CD4-positive, alpha-beta T cell treated with Interleukin-4 for 1 hour (primary cell): ENCODE results near the gene NSMF.
"Not testable (repeated sequence)": the region's sequence is repeated elsewhere in the genome, so short reads cannot be mapped to it uniquely, and the experiment has no call there.

Experiments used
- DNase-seq, 2 donors: peaks; one replicate each; pipeline ENCODE4 v3.0.0-alpha.2; 2020 to 2022

The NSMF gene

DNA sequence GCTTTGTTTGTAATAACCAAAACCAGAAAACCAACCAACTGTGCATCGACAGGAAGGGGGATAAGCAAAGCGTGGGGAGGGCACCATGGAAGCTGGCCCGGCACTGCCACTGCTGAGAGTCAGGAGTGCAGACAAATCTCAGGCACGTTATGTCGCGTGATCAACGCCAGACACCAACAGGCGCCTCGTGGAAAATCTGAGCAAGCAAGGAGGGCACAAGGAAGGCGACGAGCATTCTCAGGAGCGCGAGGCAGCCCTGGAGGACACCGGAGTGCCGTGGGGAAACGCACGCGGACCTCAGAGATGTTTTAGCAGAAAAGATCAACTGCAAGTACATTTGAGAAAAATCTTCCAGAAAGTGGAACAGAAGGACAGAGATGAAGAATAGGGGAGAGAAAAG, 15.1 kb upstream of the NSMF start:
- no peak for DNase-seq

DNA sequence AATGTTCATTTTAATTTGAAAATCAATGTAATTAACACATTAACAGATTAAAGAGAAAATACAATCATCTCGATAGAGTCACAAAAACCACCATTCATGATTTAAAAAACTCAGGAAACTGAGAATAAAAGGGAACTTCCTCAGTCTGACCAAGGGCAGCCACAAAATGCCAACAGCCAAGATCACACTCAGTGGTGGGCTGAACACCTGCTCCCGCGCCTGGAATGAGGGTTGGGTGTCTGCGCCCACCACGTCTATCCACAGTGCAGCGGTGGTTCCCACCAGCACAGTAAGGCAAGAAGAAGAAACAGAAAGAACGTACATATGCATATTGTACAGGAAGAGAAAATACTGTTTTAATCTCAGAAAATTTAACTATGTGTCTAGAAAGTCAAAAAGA, 11.7 kb upstream of the NSMF start:
- no peak for DNase-seq

DNA sequence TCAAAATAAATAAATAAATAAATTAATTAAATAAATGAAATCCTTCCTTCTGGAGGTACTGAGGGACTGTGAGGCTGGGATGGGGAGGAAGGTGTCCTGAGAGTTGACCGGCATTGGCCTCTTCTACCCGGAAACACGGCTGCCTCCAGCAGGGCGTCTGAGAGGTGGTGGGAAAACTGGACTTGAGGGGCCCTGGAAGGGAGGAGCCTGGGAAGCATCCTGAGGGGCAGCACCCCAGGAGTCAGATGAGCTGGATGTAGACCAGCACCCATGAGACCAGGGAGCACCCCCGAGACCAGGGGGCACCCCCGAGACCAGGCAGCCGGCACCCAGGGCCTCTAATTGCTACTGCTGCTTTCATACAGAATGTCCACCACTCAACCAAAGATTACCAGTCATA, 8.8 kb upstream of the NSMF start:
- DNase-seq: no peak

DNA sequence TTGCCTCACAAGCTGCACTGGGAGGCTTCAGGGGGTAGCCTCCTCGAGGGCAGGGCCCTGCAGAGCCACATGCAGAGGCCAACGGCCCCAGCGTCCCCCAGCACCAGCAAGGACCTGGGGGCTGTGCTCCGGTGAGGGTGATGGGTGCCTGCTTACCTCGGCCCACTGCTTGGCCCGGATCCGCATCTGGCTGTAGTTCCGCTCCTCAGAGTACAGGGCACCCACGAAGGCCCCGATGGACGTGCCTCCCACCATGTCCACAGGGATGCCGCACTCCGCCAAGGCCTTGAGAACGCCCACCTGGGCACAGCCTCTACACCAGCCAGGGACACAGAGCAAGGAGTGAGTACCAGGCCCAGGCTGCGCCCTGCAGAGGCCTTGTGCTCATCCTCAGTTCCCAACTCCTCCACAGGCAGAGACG, 8.0 kb upstream of the NSMF start:
- DNase-seq: no peak

DNA sequence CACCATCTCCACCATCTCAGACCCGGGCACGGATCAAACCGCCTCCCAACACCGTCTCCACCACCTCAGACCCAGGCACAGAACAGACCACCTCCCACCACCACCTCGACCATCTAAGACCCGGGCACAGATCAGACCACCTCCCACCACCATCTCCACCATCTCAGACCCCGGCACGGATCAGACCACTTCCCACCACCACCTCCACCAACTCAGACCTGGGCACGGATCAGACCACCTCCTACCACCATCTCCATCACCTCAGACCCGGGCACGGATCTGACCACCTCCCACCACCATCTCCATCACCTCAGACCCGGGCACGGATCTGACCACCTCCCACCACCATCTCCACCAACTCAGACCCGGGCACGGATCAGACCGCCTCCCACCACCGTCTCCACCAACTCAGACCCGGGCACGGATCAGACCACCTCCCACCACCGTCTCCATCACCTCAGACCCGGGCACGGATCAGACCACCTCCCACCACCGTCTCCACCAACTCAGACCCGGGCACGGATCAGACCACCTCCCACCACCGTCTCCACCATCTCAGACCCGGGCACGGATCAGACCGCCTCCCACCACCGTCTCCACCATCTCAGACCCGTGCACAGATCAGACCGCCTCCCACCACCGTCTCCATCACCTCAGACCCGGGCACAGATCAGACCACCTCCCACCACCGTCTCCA, 7.4 kb upstream of the NSMF start:
- not testable (repeated sequence) for DNase-seq

DNA sequence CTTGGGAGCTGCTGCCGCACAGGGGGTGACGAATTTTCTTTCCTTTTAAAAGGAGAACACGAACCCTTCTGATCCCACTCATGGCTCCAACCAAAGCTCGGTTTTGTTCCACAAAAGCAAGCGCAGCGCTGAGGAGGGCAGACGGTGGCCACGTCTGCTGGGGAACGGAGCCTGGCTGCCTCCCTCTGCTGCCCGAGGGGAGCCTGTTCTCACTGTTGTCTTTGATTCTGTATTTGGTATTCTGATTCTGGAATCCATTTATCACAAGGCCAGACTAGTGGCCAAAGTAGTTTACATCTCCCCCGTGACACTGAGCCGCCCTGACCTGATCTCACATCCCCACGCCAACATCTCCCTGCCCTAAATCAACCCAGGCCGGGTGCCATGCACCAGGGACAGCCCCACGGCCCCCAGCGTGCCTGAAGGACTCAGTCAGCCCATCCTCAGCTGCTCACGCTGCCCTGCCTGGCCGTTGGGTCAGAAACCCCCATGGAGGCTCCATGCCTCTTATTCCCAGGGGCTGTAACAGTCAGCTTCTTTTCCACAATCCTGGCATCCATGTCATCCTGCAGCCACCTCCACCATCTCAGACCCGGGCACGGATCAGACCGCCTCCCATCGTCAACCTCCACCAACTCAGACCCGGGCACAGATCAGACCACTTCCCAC, 6.7 kb upstream of the NSMF start:
- DNase-seq: no peak

DNA sequence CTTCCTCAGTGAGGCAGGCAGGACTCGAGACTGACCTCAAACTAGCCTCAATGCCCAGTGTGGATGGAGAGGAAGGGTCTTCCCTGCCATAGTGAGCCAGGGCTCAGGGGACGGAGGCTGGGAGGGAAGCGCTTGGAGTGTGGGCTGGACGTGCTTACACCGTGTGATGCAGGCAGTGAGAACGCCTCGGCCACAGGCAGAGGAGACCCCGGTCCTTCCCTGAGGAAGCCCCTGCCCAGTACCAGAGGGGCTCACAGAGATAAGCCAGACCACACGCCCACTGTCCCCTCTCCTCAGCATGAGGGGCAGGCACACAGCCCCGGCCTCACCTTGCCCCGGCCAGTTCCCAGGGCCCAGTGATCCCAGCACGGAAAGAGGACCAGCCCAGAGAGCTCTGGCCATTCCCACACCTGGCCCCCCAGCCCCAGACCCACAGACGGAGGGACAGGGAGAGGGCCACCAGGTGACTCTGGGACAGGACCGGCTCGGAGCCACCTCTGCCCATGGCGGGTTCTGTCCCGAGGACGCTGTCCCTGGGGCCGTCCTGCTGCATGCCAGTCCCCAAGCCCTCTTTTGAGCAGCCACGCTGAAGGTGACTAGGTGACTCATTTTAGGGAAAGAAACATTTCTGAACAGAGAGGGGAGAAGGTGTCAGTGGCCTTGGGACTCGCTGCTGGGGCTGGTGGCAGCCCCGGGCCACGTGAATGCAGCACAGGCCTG, 6.0 kb upstream of the NSMF start:
- DNase-seq: no peak

DNA sequence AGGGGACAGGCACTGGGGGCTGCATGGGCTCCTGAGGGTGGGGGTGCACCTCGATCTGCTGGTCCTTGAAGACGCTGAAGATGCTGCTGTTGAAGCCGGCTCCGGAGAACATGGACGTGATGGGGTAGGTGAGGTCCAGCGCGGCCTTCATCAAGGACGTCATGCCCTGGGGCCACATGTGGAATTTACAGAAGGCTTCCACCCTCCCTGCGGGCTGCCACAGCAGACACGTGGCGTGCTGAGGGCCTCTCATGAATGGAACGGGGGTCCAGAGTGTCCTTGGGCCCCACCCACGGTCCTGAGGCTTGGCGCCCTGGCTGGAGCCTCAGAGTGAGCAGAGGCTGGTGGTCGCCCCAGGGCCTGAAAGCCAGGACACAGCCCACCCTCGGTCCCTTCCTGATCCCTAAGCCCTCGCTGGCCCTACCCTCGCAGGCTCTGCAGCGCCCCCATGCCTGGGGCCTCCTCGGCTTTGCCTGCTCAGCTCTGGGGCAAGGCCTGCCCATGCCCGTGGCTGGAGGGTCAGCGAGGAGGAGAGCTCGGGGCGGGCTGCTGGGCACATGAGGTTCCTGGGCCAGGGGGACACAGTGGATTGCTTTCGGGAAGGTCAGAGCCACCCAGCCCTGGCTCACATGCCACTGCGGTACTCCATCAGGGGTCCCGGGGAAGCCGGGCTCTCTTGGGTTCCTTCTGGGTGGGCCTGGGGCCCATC, 5.3 kb upstream of the NSMF start:
- DNase-seq: no peak

DNA sequence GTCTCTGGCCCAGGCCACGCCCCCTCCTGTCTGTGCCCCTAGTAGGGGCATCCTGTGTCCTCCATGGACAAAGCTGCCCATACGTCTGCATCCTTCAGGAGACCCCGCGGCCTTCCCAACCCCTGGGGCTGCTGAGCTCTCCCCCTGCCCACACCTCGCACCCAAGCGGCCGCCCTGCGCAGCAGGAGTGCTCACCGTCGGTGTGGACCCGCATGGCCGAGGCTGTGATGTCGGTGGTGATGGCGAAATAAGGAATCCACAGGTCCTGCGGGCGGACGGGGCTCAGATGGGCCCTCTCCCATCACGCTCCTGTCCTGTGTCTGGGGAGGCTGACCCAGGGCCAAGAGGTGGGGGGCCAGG, 4.8 kb upstream of the NSMF start:
- DNase-seq: no peak

DNA sequence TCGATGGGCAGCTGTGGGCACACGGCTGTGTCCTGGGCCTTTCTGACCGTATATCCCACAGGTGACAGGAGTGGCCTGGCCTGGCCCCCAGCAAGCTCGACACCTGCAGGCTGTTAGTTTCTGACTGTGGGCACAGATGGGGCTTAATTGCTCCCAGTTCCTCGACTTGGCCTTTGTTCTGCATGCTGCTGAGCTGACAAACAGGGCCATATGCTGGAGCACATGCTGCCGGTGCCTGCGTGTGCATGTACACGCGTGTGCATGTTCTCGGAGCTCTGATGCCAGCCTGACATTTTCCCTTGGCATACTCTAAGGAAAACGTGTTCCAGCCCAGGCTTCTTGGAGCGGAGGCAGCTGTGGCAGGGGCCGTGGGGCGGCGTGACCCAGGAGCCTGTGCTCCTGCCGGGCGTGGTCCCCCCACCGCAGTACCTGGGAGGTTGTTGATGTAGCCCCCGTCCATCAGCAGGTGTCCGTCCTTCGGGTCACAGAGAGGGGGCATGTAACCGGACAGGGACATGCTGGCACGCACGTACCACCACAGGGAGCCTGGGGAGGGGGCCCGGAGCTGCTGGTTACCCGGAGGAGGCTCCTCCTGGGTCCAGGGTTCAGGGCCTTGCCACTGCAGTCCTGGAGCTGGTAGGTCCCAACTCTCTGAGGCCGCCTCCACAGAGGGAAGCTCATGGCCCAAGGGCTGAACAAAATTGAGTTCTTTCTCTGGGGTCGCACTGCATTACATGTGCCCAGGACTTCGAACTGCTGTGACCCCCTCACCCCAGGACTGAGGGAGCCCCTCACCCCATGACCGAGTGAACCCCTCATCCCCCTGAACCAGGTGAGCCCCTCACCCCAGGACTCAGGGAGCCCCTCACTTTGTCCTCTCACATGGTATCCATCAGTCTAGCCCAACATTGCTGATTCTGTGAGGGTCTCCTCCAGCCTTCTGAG, 4.1 kb upstream of the NSMF start:
- no peak for DNase-seq

DNA sequence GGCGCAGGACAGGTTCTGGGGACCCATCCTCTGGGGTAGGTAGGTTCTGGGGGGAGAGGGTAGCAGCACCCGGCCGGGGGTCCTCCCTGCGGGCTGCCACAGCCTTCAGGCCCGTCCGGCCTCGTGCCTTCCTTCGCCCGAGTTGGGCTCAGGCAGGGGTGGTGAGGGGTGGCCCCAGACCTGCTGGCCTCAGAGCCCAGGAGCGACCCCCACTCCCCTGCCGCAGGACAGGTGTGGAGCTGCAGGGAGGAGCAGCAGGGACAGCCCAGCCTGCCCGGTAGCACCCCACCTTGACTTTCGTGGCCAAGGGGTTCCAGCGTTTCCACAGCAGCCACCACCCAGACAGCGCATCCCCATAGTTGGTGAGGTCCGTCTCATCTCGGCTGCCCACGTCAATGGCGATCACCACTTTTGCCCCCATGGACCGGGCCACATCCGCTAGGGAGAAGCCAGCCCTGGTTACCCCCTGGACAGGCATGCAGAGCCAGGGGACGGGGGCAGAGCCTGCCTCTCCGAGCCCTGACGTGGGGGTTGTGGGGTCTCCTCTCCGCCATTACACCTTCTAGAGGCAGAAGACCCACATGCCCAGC, 3.4 kb upstream of the NSMF start:
- DNase-seq: no peak

DNA sequence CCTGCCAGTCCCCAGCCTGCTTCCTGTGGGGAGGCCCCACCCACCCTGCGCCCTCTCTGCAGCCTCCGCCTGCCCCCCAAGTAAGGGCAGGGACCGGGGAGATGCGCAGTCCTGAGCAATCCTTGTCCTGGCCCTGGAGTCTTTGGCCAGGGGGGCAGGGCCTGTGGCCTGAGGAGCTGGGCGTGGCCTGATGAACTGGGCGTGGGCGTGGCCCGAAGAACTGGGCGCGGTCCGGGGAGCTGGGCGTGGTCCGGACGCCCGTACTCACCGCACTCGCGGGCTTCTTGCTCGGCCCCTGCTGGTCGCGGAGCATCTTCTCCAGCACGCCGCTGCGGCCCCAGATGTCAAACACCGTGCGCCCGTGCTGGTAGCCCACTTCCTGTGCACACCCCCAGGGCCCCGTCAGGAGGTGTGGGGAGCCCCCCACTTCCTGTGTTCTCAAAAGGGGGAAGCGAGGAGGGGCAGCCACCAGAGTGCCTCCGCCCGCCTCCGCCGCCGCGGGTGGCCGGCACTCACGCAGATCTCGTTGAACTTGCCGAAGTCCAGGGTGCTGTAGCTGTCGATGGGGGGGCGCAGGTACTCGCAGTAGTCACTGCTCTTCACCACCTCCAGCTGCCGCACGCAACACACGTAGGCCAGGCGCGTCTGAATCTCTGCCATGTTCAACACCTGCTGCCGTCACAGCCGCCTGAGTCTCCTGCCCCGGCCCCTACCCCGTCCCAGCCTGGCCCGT, 2.7 kb upstream of the NSMF start:
- peak; percentile 90 to 94 for DNase-seq

DNA sequence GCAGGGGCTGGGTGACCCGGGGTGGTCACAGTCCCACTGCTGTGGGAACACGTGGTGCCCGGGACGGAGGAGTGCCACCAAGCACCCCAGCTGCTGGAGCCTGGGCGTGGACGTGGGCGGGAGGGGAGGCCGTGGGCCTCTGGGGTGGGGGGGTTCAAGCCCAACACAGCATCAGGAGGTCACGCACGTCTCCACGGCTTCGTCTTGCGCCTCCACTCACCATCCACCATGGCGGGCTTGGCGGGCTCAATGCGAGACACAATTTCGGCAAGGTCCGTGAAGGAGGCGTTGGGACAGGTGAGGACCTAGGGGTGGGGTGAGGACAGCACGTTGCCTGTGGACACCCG, 2.2 kb upstream of the NSMF start:
- DNase-seq: no peak

DNA sequence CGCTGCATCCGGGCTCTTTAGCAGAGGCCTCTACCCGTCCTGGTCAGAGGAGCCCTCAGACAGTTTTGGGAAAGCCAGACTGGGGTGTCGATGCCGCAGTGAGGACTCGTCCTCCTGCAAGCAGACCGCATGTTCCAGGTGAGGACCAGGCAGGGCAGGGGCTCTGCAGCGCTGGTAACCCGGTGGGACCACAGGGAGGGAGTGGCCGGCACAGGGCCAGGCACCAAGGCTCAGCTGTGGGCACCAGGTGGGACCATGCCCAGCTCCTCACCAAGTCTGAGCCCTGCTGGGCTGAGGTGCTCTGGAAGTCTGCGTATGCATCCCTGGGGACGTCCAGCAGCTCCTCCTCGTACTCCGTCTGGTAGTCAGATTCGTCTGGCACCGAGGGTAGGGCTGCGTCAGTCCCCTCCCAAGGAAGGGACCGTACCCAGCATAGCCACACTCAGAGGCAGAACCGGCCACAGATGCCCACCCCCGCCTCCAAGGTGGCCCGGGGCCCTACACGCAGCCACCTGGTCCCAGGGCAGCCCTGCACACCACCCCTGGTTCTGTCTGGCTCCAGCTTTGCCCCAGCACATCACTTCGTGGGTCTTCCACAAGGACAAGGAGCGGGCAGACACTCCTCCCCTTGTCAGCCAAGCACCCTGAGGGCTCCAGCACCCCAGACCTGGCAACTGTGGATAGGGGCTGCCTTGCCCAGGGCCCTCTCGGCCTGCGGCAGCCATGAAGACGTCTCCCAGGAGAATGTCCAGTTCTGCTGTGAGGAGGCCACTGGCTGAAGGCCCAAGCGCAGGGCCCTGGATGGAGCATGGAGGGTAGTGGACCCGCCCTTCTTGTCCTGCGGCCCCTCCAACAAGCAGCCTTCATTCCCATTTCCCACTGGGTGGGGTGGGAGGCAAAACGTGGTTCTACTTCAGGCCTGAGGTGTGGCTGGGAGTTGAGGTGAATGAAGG, 1.5 kb upstream of the NSMF start:
- DNase-seq: no peak

DNA sequence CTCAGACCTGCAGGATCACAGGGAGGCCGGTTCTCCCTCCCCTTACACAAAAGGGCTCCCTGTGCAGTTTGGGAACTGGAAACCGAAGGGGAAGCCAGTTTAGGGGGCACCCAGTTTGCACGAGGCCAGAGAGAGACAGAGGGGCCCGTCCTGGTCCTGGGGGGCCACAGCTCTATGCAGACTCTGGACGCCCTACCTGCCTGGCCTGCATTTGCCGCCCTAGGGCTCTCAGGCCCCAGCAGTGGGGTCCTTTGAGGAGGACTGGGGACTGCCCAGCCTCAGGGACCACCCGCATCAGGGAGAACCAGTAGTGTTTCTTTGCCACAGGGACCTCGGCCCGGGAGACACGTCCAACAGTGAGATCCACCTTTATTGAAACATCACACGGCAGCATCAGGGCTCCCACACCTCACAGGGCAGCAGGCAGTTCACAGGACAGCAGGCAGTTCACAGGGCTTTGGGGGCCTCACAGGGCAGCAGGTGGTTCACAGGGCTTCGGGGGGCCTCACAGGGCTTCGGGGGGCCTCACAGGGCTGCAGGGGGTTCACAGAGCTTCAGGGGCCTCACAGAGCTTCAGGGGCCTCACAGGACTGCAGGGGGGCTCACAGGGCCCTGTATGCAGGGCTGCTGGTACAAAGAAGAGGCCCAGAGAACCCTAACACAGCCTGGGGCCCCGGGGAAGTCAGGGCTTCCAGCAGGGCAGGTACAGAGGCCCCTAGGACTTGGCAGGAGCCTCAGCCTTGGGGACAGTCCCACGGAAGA, 648 bp upstream of the NSMF start:
- no peak for DNase-seq

DNA sequence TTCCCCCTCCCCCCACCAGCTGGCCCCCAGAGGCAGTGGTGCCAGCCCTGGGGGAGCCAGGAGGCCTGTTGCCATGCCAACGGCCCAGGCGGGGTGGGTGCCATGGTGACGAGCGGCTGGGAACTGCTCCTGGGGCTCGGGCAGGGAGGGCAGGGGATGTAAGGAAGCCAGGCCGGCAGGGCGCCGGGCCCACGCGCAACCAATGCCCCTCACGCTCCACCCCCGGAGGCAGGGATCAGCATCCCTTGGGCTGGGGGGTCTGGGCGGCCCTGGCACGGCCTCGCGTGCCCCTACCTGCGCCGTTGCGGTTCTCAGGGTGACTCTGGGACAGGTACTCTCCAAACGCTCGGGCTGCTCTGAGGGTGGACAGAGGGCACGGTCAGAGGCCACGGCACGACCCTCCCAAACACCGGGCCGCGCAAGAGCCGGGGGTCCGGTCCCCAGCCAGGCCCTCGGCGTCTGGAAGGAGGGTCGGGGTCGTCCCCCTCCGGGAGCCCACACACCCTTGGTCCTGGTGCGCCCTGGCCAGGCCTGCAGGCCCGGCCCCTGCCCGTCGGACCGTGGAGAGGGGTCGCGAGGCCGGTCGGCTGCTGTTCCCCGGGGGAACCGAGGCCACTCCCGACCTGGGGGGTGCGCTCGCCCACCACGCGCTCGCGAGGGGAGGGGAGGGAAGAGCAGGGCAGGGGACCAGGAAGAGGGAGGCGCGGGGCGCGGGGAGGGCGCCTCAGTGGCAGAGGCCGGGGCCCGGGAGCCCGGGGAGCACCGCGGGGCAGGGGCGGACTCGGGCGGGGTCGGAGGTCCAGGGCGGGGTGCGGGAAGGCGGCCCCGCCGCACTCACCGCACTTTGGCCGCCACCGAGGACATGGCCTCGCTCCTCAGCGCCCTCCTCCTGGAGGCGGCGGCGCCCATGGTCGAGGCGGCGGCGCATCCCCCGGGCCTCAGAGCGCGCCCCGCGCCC, 661 bp downstream of the NSMF start:
- no peak for DNase-seq

DNA sequence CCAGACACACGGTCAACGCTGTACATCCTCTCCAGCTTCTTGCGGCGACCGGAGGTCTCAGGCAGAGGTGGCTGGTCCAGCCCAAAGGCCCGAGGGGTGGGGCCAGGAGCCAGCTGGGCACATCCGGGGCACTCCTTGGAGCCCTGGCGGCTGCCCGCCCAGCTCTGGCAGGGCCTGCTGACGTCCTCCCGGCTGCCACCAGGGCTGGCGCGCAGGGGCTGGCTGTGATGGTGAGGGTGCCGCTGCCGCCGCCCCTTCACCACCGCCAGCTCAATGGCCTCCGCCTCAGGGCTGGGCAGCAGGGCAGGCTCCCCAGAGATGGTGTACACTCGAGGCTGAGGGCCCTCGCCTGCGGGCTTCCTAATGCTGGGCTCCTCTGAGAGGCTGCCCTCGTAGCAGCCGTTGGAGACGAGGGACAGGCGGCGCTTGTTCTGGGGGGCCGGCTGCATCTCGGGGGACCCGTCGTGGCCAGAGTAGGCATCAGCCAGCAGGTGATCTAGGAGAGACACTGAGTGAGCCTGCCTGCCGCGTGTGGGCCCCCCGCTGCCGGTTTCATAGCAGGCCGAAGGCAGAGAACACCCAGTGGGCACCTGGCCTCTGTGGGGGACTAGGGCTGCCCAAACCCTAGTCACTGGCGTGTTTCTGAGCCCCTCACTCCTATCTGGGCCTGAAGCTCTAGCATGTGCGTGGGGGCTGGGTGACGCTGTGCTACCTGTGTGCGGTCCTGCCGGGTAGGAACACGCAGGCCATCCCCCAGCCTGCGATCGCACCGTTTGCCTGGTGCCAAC, 1.5 kb downstream of the NSMF start:
- no peak for DNase-seq
